K562 (cell line): ENCODE measurements around the gene CRTC3. TPM values are rescaled to one million over a fixed set of nuclear protein-coding genes. Genes with fewer than 3 reads are reported as not detected.
A peak's percentile ranks its signal among the peaks of the same experiment; 100 is the strongest.

Source experiments
- ATAC-seq: fragments of 200-7000 bp; cut with Tn5 transposase; 3 replicates; pipeline ENCODE4 v1.9.1; 2020; ENCODE audit warnings: moderate library complexity
- BruUV-seq: library from RNA; stranded (reverse); fragments of 400-500 nt; replicated peaks from 2 replicates; lab custom pipeline; 2021; lab: Mats Ljungman, UMichigan
- CTCF ChIA-PET: fragments of 300-600 bp; formaldehyde crosslinking; extraction: SDS; loops from one replicate; lab custom pipeline; 2021; ENCODE audit warnings: low intra/inter-chr PET ratio; lab: Yijun Ruan, JAX
- POLR2A ChIA-PET: fragments of 300-600, 350-650 bp; sonication (Branson Sonifier 250); formaldehyde crosslinking; extraction: SDS; loops from one replicate; lab custom pipeline; 2021; ENCODE audit warnings: antibody characterized with exemption, inconsistent platforms; lab: Yijun Ruan, JAX
- DNase-seq, 4 experiments: peaks; one replicate each; pipeline versions ENCODE4 v3.0.0 to v3.0.0-alpha.2; 2011 to 2018; ENCODE audit warnings: low spot score in 3 of 4, mixed read lengths in 3 of 4; ENCODE audit errors: extremely low read depth in 1 of 4
- FAIRE-seq: peaks from 2 replicates; lab custom pipeline; 2011; peaks lifted over from hg19 to GRCh38; lab: Jason Lieb, UNC
- H2AFZ ChIP-seq: 2 replicates; pipeline ENCODE4 v1.6.0; 2011; ENCODE audit warnings: low read depth, low read length, control low read depth, inconsistent platforms
- H3K27ac ChIP-seq: fragments of 200-600 bp; 3 replicates; pipeline ENCODE4 v1.8.0; 2011; ENCODE audit warnings: low read depth, mild to moderate bottlenecking, control low read depth, inconsistent platforms, low read length, moderate library complexity, mixed read lengths; ENCODE audit errors: extremely low read depth
- H3K27me3 ChIP-seq, 2 experiments: fragments of 300-600 bp in 1 of 2; 2 replicates in 1 of 2; 3 replicates in 1 of 2; pipeline versions ENCODE4 v1.6.0 to v1.8.0; 2011; ENCODE audit warnings: inconsistent platforms in 2 of 2, low read length in 2 of 2, mild to moderate bottlenecking in 1 of 2, mixed read lengths in 1 of 2, moderate library complexity in 1 of 2; ENCODE audit not compliant: control insufficient read depth in 2 of 2, insufficient read depth in 2 of 2
- H3K36me3 ChIP-seq: fragments of 300-600 bp; 3 replicates; pipeline ENCODE4 v1.8.0; 2011; ENCODE audit warnings: mild to moderate bottlenecking, low read length, inconsistent platforms; ENCODE audit not compliant: control insufficient read depth, insufficient read depth
- H3K4me1 ChIP-seq, 2 experiments: fragments of 200-600 bp in 1 of 2; replicated peaks in 1 of 2; 2 replicates in 1 of 2; 3 replicates in 1 of 2; pipeline versions ENCODE4 v1.5.1 to v1.8.0; 2011; ENCODE audit warnings: inconsistent platforms in 2 of 2, low read length in 2 of 2, mild to moderate bottlenecking in 1 of 2, mixed read lengths in 1 of 2, moderate library complexity in 1 of 2; ENCODE audit not compliant: control insufficient read depth in 2 of 2, insufficient read depth in 2 of 2
- H3K4me2 ChIP-seq: 2 replicates; pipeline ENCODE4 v1.6.1; 2011; ENCODE audit warnings: low read length, control low read depth, inconsistent platforms, mixed read lengths; ENCODE audit not compliant: insufficient read depth
- H3K4me3 ChIP-seq: fragments of 200-600 bp; sonication (generic), shearing (Covaris generic); 2 replicates; pipeline ENCODE4 v1.5.1; 2016; ENCODE audit warnings: control low read depth, inconsistent platforms
- H3K79me2 ChIP-seq: fragments of 200-600 bp; 3 replicates; pipeline ENCODE4 v1.8.0; 2011; ENCODE audit warnings: low read length, inconsistent platforms; ENCODE audit not compliant: control insufficient read depth, insufficient read depth
- H3K9ac ChIP-seq, 2 experiments: 2 replicates each; pipeline versions ENCODE4 v1.6.0 to v1.6.1; 2011; ENCODE audit warnings: low read depth in 2 of 2, low read length in 2 of 2, control low read depth in 1 of 2, inconsistent platforms in 1 of 2, mild to moderate bottlenecking in 1 of 2, mixed read lengths in 1 of 2; ENCODE audit not compliant: insufficient read depth in 1 of 2
- H3K9me1 ChIP-seq: one replicate; pipeline ENCODE4 v1.6.0; 2011; ENCODE audit warnings: inconsistent platforms, mild to moderate bottlenecking, low read length, moderate library complexity; ENCODE audit not compliant: control insufficient read depth, insufficient read depth
- H3K9me3 ChIP-seq: replicated peaks from 2 replicates; pipeline ENCODE4 v1.5.1; 2011; ENCODE audit warnings: low read depth, low read length, inconsistent platforms; ENCODE audit not compliant: control insufficient read depth, insufficient read depth
- H4K20me1 ChIP-seq: replicated peaks from 2 replicates; pipeline ENCODE4 v1.6.1; 2011; ENCODE audit warnings: low read length, inconsistent platforms, mixed read lengths; ENCODE audit not compliant: control insufficient read depth, insufficient read depth
- ATF7 ChIP-seq: fragments of 450-650 bp; IDR thresholded peaks from 2 replicates; pipeline ENCODE4 v1.7.1; 2014; ENCODE audit warnings: mild to moderate bottlenecking, moderate library complexity
- ESRRB ChIP-seq: fragments of 250-450 bp; sonication (Bioruptor Pico); IDR thresholded peaks from 2 replicates; pipeline ENCODE4 v1.5.0; 2020; ENCODE audit warnings: mild to moderate bottlenecking, moderate library complexity, borderline replicate concordance
- RFX5 ChIP-seq: IDR thresholded peaks from 2 replicates; pipeline ENCODE4 v1.6.1; 2011; ENCODE audit warnings: low read depth, mild to moderate bottlenecking, improper control_type of control experiment, low read length
- WGBS: fragments of 100-300 bp; shearing (Covaris generic); methylation state at CpG from one replicate; pipeline ENCODE4 v1.1.6; 2016; ENCODE audit warnings: low coverage, mixed read lengths; ENCODE audit not compliant: insufficient coverage; ENCODE audit errors: missing lambda C conversion rate; 5-methylcytosine and 5-hydroxymethylcytosine counted together
- in situ Hi-C: fragments of 300-500 bp; cut with MboI; formaldehyde crosslinking; loops from 4 replicates; pipeline ENCODE4 v1.15.0; 2018; ENCODE audit warnings: inconsistent platforms, mixed read lengths
- intact Hi-C: fragments of 100-400 bp; cut with micrococcal nuclease; formaldehyde crosslinking; loops from 2 replicates; pipeline ENCODE4 v1.14.2; 2022
- polyA plus RNA-seq, 8 experiments: library from polyadenylated mRNA; depleted of rRNA in 4 of 8; stranded (reverse) in 5 of 8; unstranded in 3 of 8; fragments of >200 nt; fragmentation: Nextera tagmentation in 2 of 8; fragmentation: Illumina TruSeq in 1 of 8; extraction: Ambion mirVana in 2 of 8; extraction: Trizol in 1 of 8; gene quantifications; 2 replicates each; pipeline versions ENCODE4 v1.2.1 to v1.2.3, GENCODE V29; 2011 to 2014; ENCODE audit warnings: inconsistent platforms in 1 of 8, missing spikeins in 1 of 8
- total RNA-seq, 7 experiments: library from RNA; depleted of rRNA in 6 of 7; stranded (reverse); fragments of >200 nt in 6 of 7; fragmentation: Illumina TruSeq in 2 of 7; extraction: Trizol in 2 of 7; gene quantifications; 2 replicates each; pipeline versions ENCODE4 v1.2.1 to v1.2.3, GENCODE V29; 2011 to 2021; ENCODE audit warnings: low replicate concordance in 1 of 7

Gene CRTC3
- total and polyA plus RNA-seq, 9 of the 15 experiments (the other 6 are each of a cell fraction or from before 2014, with no cell fraction given): 1.2 to 19.0 (median 11.6) TPM

DNA sequence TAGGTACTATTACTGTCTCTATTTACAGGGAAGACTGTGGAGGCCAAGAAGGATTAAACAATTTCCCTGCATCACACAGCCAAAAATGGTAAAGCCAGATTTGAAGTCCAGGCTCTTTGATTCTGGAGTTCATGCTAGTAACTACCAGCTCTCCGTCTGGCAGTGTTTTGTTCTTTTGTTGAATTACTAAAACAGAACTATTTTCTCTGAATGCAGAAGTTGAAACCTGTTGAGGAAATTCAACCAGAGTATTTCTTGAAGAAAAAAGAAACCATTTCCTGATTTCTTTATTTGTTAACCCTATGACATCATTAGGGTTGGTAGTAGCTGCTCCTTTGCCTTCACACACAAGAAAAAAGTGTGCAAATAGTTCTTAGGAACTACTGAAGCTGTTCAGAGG is 34.3 kb downstream of the CRTC3 start:
- ATAC-seq (no peak), DNase-seq (no peak), FAIRE-seq (no peak)
- in situ Hi-C loops: no loop called here
- Histone ChIP-seq H3K9ac (no peak overlapping the region), H3K4me3 (no peak overlapping the region), H3K4me2 (no peak overlapping the region), H3K27ac (no peak overlapping the region), H3K79me2 (no peaks in the 10 kb centered on the region; the same call in 2 of the 3 replicates), H4K20me1 (no peaks in the 10 kb centered on the region; the same call in 1 of the 2 replicates), H3K9me3 (no peaks in the 10 kb centered on the region), H3K4me1 (peaks cover 3 to 5% of the 10 kb centered on the region in 2 experiments; a peak in 2 of 5 replicates), H3K36me3 (no peaks in the 10 kb centered on the region), H3K9me1 (no peaks in the 10 kb centered on the region), H2AFZ (no peak overlapping the region), H3K27me3 (no peaks in the 10 kb centered on the region)
- CTCF ChIA-PET: no interaction called here
- WGBS: 88% methylated on average over 1 of the region's 1 CpG
- POLR2A ChIA-PET: interaction anchor here (0.7 to 2.0 kb wide), 4 partner anchors 12 to 29 kb away, joined by 3 to 6 read pairs (median 4); no protein-coding TSS in a partner anchor
- TF ChIP-seq ATF7 (peak; percentile 24; the same call in 1 of the 2 replicates), ESRRB (CRISPR knock-in tag) (no peak)
- BruUV-seq: no TSS peak
- intact Hi-C loops: no loop called here

DNA sequence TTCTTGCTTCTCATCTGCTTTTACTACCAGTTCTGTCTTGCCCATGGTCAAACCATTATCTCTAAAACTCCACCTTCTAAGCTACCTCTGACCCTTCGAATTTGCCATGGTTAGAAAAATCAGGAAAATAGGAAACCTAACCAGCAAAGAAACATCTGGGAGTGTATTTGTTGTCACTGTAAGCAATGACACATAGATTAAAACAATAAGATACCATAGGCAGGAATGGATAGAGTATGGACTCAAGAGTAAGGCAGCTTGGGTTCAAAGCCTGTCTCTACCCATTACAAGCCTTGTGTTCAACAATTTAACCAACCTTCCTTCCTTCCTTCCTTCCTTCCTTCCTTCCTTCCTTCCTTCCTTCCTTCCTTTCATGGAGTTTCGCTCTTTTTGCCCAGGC is 34.9 kb downstream of the CRTC3 start:
- Histone ChIP-seq H3K9ac (no peak overlapping the region), H3K79me2 (no peaks in the 10 kb centered on the region; the same call in 2 of the 3 replicates), H4K20me1 (no peaks in the 10 kb centered on the region; the same call in 1 of the 2 replicates), H3K27ac (no peak overlapping the region), H3K4me3 (no peak overlapping the region), H3K4me2 (no peak overlapping the region), H3K36me3 (no peaks in the 10 kb centered on the region), H2AFZ (no peak overlapping the region), H3K9me1 (no peaks in the 10 kb centered on the region), H3K4me1 (peaks cover 3 to 5% of the 10 kb centered on the region in 2 experiments; a peak in 2 of 5 replicates), H3K27me3 (no peaks in the 10 kb centered on the region), H3K9me3 (no peaks in the 10 kb centered on the region)
- no peak for DNase-seq
- FAIRE-seq: no peak
- WGBS: 80% methylated on average over 2 of the region's 2 CpGs
- CTCF ChIA-PET: no interaction called here
- POLR2A ChIA-PET: interaction anchor here (0.7 to 2.0 kb wide), 4 partner anchors 12 to 30 kb away, joined by 3 to 6 read pairs (median 4); no protein-coding TSS in a partner anchor
- TF ChIP-seq RFX5: no peak
- no TSS peak for BruUV-seq
- intact Hi-C loops (no loop called here), in situ Hi-C loops (no loop called here)
- ATAC-seq: no peak
